Activated gamma-delta T cell treated with Interleukin-2 at 50 U/mL for 16 hours (primary cell): ENCODE data around the gene CYP2W1.
A peak's percentile ranks its signal among the peaks of the same experiment; 100 is the strongest.

Experiments used
- DNase-seq: peaks from one replicate; pipeline ENCODE4 v3.0.0-alpha.2; 2020

Gene CYP2W1

GRCh38 chr7:967361-968082, 15.5 kb upstream of the CYP2W1 start:
- no peak for DNase-seq

DNA sequence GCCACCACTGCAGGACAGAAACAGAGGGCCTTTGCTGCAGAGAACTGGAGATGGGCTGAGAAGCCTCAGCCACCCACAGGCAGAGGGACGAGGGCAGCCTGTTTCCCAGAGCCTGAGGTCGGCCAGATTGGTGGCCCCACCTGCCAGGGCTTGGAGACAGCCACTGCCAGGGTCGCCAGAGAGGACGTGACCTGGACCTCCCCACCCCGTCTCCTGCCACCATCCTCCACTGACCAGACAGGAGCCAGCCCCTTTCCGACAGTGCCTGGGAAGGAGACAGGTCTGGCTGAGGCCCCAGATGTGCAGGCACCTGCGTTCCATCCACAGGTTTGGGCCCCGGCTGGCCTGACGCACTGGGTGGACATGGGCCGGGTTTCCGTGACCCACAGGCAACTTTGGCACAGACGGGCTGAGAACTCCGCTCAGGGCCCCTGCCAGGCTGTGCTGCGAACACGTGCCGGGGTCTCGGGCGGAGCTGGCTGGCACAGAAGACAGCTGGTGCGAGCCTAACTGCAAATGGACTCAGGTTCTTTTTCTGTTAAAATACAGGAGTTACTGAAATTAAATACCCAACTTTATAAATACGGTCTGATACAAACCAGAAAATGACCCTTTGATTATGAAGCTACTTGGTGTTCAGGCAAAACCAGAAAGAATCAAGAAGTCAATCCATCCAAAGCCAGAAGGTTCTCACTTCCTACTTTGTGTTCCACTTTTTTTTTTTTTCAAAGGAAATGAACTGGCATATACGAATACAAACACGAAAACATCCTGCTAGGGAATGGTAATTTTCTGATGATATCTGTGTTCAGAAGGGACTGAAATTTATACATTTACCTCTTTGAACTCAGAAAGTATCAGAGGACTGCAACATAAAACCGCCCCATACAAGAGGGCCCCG, 14.5 kb upstream of the CYP2W1 start:
- DNase-seq: no peak

DNA sequence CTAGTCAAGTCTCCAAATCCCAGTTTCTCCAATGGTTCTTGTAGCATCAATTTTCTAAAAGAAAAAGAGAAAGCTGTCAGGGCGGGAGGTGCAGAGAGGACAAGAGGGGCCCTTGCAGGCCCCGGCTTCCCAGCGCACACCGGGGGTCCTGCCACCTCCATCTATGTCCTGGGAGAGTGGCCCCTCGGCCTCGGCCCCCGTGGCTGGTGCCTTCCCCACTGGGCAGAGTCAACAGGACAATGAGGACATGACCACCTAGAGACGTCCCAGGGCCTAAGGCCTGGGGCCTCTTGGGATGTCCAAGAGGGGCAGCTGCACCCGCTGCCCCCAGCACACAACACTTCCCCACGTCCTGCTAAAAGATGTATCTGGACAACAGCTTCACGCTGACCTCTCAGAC, 13.6 kb upstream of the CYP2W1 start:
- no peak for DNase-seq

- DNase-seq: no peak
Observed at GRCh38 chr7:970744-971143, 12.2 kb upstream of the CYP2W1 start.

DNA sequence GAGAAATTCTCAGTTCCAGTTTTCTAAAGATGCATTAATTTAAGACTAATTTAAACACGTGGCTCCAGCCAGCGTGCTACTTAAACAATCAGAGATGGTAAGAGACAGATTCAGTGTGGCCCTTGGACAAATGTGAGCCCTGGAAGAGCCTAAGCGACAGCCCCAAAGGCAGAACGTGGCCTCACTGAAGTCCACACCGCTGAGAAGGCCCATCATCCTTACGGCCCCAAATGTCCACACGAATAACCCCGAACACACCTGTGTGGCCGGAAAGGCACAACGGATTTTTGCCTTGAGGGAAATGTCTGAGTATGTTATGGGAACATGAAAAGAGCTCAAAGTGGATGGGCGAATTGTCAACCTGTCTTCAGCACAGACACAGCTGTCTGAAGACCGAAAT, 10.9 kb upstream of the CYP2W1 start:
- no peak for DNase-seq

DNA sequence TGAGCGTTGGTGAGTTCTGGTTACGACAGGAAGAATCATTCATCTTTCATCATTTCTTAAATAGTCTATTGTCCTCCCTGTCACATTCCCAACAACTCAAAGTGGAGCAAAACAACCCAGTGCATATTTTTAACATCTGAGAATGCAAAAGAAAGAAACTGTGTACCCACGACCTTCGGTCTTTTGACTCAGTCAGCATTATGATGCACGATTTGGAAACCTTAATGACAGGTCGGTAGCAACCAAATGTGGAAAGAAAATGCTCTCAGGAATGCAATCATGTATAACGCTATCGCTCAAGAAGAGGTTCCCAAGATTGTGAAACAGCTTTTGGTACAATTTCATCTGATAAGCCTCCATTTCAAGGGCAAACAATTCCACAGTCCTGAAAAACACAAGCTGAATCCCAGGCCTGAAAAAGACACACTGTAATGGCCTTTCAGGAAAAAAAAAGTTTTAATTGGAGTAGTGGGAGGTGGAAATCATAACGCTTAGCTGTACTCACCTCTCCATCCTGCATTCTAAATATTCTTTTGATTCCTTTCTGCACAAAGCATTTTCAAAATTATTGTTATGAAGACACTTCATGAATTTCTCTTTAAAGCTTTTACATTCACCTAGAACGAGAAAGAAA, 10.2 kb upstream of the CYP2W1 start:
- DNase-seq: no peak

- no peak for DNase-seq
Observed at GRCh38 chr7:973312-973711, 9.7 kb upstream of the CYP2W1 start.

DNA sequence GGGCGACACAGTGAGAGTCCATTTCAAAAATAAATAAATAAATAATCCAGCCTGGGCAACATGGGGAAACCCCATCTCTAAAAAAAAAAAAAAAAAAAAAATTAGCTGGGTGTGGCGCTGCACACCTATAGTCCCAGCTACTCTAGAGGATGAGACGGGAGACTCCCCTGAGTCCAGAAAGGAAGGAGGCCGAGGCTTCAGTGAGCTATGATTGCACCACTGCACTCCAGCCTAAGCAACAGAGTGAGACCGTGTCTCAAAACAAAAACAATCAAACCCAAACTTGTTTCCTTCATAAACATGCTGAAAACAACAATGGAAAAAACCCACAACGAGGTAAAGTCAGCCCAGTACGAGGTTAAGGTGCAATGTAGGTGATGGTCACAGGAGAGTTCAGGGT, 8.8 kb upstream of the CYP2W1 start:
- no peak for DNase-seq

DNA sequence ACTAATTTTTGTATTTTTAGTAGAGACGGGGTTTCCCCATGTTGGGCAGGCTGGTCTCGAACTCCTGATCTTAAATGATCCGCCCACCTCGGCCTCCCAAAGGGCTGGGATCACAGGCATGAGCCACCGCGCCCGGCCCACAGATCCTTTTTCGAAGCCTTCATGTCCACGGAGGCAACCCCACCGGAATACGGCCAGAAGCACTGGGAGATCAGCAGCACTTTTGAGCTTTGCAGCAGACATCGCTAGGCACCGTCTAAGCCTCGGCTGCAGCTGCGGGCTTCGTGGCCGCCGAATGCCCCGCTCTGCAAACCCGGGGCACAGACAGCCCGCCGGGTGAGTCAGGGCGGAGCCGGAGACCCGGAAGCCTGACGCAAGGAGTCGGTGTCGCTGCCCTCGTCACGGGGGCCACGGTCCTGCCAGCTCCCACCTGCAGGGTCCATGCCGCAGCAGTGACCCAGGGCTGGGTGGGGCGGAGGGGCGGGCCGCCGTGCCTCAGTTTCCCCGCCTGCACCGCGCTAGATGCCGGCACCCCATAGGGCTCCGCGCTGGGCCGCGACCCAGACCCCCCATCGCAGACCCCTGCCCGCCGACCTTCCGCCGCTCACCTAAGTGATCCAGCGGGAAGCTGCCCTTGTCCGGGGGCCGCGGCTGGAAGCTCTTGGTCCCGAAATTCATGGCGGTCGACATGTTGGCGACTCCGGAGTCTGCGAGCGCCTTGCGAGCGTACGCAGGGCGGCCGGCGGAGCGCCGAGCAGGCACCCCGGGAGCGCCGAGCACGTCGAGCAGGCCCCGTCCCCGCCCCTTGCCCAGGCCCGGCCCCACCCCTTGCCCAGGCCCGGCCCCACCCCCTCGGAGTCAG, 7.9 kb upstream of the CYP2W1 start, which contains the start of gene COX19:
COX19 (minus strand) TSS at position 730 of the 862 bp plus-strand sequence; CDS start at position 690, 40 bp downstream.
- DNase-seq: peak; percentile 88

DNA sequence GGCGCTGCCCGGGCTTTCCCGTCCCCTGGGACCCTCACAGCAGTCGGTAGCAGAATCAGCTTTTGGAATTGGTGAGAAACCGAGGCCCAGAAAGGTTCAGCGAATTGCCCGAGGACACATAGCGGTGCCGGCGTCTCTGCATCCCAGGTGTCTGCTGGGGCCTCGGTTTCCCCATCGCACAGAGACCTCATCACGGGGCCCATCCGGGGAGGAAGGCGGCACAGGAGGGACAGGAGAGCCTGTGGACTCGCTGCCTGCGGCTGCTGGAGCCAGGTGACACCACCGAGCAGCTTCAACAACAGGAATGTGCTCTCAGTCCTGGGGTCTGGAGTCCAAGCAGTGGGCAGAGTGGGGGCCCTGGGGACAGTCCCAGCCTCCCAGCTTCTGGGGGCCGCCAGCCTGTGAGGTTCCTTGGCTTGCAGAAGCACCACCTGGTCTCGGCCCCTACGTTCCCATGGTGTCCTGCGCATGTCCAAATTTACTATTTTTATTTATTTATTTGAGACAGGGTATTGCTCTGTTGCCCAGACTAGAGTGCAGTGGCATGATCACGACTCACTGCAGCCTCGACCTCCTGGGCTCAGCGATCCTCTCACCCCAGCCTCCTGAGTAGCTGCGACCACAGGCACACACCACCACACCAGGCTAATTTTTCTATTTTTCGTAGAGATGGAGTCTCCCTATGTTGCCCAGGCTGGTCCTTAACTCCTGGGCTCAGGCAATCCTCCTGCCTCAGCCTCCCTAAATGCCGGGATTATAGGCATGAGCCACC, 7.1 kb upstream of the CYP2W1 start:
- DNase-seq: no peak

DNA sequence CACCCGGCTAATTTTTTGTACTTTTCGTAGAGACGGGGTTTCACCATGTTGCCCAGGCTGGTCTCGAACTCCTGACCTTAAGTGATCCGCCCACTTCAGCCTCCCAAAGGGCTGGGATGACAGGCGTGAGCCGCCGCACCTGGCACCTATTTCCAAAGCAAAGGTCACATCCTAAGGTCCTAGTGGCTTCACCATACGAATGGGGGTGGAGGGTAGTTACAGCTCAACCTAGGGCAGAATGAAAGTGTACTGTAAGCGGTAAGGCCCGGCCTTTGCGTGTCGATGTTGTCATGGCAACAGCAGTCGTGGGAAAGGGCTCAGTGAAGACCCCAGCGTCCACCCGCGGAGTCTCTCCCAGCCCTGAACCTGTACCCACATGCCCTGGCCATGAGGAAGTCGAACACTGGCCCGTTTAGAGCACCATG, 6.1 kb upstream of the CYP2W1 start:
- DNase-seq: no peak

- no peak for DNase-seq
Observed at GRCh38 chr7:977326-978048, 5.5 kb upstream of the CYP2W1 start.

- DNase-seq: no peak
Observed at GRCh38 chr7:978049-978346, 5.0 kb upstream of the CYP2W1 start.

DNA sequence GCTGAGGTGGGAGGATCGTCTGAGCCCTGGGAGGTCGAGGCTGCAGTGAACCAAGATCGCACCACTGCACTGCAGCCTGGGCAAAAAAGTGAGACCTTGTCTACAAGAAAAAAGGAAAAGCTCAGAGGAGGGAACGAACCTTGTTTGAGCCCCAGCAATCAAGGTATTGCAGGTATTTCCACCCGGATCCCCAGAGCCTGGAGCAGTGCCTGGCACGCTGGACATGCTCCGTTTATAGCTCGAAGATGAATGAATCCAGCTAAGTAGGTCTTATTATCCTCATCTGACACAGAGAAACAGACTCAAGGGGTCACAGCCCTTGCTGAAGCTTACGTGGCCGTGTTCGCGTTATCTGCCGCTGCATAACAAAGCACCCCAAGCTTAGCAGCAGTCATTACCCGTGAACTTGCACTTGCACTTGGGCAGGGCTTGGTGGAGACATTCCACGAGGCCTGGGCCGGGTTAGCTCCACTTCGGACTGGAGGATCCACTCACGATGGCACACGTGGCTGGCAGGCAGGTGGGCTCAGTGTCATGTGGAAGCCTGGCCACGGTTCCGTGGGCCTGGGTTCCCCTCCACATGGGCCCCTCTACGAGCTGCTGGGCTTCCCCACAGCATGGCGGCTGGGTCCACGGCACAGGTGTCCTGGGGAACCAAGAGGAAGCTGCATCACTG, 4.4 kb upstream of the CYP2W1 start:
- no peak for DNase-seq

GRCh38 chr7:979151-979550, 3.8 kb upstream of the CYP2W1 start:
- no peak for DNase-seq

DNA sequence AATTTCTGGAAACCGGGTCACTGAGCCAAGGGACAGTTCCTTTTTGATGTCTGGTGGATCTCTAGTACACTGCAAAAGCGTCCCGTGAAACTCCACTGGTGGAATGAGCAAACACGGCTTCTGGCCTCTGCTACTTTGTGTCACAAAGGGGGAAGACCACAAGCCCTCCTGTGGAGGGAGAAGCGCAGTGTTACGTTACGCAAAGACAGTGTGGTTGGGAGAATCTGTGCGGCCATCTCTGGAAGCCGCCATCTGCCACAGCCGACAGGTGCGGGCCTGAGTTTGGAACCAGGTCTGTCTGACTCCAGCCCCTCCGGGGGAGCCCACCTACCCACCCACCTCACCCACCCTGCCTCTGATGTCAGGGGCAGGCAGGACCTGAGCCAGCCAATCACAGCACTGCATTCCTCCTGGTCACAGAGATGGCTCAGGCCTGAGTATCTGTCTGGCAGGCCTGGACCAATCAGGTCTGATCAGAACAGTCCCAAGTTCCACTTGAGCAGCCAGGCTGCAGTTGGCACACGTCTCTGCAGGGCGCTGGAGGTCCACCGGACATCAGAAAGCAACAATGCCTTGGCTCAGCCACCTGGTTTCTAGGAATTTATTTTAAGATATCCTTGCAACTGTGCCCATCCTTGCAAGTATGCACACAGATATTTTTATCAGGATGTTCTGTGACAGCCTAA, 3.0 kb upstream of the CYP2W1 start:
- DNase-seq: no peak

- no peak for DNase-seq
Observed at GRCh38 chr7:981793-982510, 1.0 kb upstream of the CYP2W1 start.

DNA sequence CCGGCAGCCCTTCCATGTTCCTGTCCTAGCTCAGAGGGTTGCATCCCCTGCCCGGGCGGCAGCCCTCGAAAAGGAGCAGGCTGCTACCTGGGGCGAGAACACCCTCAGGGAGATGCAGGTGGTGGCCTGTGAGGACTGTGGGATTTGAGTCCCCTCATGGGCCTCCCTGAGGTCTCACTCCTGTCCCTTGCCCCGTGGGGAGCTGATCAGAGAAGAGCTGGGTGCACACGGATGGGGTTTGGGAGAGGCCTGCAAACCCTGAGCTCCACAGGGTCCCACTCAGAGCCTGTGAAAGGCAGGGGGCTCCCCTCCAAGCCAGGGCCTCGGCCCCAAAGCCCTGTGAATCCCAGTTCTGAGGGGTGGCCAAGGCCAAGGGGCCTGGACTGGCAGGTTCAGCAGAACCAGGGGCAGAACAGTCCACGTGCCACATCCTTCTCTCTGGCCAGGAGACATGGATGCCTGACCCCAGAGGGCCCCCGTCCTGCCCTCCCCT, 424 bp upstream of the CYP2W1 start:
- no peak for DNase-seq

DNA sequence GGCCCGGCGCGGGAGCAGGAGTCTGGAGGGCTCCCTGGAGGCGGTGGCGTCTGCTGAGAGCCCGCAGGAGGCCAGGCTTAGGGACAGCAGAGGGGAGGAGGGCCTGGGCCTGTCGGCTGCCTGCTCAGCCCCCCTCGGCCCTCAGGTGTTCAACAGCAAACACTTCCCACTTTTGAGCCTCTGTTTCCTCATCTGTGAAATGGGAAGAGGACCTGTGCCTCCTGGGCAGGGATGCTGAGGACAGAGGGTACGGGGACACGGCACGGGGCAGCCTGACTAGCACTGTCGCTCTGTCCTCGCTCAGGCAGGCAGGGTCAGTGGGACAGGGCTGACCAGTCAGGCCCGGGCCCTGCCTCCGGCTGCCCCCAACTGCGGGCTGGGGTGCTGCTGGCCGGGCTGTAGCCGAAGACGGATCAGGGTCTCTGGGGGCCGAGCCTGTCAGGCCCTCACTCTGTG, 663 bp downstream of the CYP2W1 start:
- DNase-seq: no peak
